ENCODE results near the gene ZNF519.
"Not testable (repeated sequence)": the region's sequence is repeated elsewhere in the genome, so short reads cannot be mapped to it uniquely, and the experiment has no call there.

ZNF519 gene

DNA sequence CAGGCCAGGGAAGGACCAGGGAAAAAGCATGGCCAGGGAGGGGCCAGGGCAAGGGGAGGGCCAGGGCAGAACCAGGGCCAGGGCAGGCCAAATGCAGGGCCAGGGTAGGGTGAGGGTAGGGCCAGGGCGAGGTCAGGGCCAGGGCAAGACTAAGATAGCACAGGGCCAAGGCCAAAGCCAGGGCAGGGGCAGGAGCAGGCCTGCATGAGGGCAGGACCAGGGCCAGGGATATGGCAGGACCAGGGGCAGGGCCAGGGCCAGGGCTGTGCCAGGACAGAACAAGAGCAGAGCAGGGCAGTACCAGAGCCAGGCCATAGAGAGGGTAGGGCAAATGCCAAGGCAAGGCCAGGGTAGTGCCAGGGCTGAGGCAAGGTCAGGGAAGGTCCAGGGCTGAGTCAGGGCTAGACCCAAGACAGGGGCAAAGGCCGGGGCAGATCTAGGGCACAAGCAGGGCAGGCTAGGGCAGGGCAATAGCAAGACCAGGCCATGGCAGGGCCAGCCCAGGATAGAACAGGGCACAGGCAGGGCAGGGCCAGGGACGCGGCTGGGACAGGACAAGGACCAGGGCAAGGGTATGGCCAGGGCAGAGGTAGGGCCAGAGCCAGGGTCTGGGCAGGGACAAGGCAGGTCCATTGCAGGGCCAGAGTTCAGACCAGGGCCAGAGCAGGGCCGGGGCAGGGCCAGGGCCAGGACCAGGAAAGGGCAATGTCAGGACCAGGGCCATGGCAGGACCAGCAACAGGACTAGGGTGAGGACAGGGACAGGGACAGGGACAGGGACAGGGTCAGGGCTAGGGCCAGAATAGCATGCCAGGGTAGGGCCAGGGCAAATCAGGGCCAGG is 39.3 kb upstream of the ZNF519 start:
- H3K4me1 ChIP-seq (ENCODE audit: insufficient read depth, low read length); H3K9me3 ChIP-seq (ENCODE audit: low read length); H3K36me3 ChIP-seq (ENCODE audit: insufficient read depth, low read length); H3K9ac ChIP-seq (ENCODE audit: low read length); H3K27me3 ChIP-seq (ENCODE audit: control insufficient read depth in 1 of 2, insufficient read depth in 2 of 2, low read length in 2 of 2); H3K4me3 ChIP-seq (ENCODE audit: low read depth in 1 of 2, low read length in 2 of 2); H3K27ac ChIP-seq (ENCODE audit: low read depth, low read length): not testable (repeated sequence)

DNA sequence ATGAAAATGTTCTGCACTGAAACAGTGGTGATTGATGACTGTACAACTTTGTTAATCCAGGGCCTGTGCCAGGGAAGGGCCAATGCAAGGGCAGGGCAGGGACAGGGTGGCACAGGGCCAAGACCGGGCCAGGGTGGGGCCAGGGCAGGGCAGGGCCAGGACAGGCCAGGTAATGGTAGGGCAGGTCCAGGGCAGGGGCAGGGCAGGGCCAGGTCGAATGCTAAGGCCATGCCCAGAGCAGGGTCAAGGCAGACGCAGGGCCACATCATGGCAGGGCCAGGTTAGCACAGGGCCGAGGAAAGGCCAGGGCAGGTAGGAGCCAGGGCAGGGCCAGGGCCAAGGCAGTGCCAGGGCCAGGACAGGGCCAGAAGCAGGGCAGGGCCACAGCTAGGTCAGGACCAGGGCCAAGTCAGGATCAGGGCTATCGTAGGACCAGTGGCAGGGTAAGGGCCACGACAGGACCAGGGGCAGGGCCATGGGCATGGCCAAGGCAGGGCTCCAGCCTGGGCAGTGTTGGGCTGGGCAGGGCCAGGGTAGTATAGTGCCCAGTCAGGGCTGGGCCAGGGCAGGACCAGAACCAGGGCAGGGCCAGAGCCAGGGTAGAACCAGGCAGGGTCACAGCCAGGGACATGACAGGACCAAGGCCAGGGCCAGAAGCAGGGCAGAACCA is 38.3 kb upstream of the ZNF519 start:
- not testable (repeated sequence) for H3K4me1 ChIP-seq (ENCODE audit: insufficient read depth, low read length); H3K4me3 ChIP-seq (ENCODE audit: low read depth in 1 of 2, low read length in 2 of 2); H3K36me3 ChIP-seq (ENCODE audit: insufficient read depth, low read length); H3K27me3 ChIP-seq (ENCODE audit: control insufficient read depth in 1 of 2, insufficient read depth in 2 of 2, low read length in 2 of 2); H3K27ac ChIP-seq (ENCODE audit: low read depth, low read length); H3K9ac ChIP-seq (ENCODE audit: low read length); H3K9me3 ChIP-seq (ENCODE audit: low read length)

DNA sequence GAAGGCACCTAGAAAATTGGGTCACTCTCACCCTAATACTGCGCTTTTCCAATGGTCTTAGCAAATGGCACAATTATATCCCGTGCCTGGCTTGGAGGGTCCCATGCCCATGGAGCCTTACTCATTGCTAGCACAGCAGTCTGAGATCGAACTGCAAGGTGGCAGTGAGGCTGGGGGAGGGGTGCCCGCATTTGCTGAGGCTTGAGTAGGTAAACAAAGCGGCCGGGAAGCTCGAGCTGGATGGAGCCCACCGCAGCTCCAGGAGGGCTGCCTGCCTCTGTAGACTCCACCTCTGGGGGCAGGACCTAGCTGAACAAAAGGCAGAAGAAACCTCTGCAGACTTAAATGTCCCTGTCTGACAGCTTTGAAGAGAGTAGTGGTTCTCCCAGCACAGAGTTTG is 30.7 kb upstream of the ZNF519 start:
- not testable (repeated sequence) for H3K9me3 ChIP-seq (ENCODE audit: low read length); H3K27me3 ChIP-seq (ENCODE audit: control insufficient read depth in 1 of 2, insufficient read depth in 2 of 2, low read length in 2 of 2); H3K27ac ChIP-seq (ENCODE audit: low read depth, low read length); H3K4me1 ChIP-seq (ENCODE audit: insufficient read depth, low read length); H3K4me3 ChIP-seq (ENCODE audit: low read depth in 1 of 2, low read length in 2 of 2); H3K9ac ChIP-seq (ENCODE audit: low read length); H3K36me3 ChIP-seq (ENCODE audit: insufficient read depth, low read length)

DNA sequence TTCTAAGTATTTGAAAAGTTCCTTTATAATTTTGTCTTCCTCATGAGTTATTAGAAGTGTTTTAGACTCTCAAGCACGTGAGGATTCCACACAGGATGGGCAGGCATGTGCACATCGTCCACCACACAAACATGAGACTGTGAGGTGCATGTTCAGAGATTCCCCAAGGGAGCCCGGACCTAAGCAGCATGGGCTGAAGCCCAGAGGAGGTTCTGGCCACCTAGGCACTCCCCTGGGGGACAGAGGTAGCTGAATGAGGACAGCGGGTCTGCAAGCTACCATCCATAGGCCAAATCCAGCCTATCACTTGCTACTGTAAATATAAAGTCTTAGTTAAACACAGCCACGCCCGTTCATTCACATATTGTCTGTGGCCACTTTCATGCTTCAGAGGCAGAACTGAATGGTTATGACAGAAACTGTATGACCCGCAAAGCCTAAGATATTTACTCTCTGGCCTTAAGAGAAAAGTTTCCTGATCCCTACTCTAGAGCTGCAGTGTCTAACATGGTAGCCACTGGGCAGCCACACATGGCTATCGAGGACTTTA is 19.4 kb upstream of the ZNF519 start:
- not testable (repeated sequence) for H3K27ac ChIP-seq (ENCODE audit: low read depth, low read length); H3K9ac ChIP-seq (ENCODE audit: low read length); H3K4me3 ChIP-seq (ENCODE audit: low read depth in 1 of 2, low read length in 2 of 2); H3K4me1 ChIP-seq (ENCODE audit: insufficient read depth, low read length); H3K27me3 ChIP-seq (ENCODE audit: control insufficient read depth in 1 of 2, insufficient read depth in 2 of 2, low read length in 2 of 2); H3K9me3 ChIP-seq (ENCODE audit: low read length); H3K36me3 ChIP-seq (ENCODE audit: insufficient read depth, low read length)

GRCh38 chr18:14150766-14151165 is 18.5 kb upstream of the ZNF519 start:
- H3K4me1 ChIP-seq (ENCODE audit: insufficient read depth, low read length); H3K27me3 ChIP-seq (ENCODE audit: control insufficient read depth in 1 of 2, insufficient read depth in 2 of 2, low read length in 2 of 2); H3K9me3 ChIP-seq (ENCODE audit: low read length); H3K27ac ChIP-seq (ENCODE audit: low read depth, low read length); H3K36me3 ChIP-seq (ENCODE audit: insufficient read depth, low read length); H3K9ac ChIP-seq (ENCODE audit: low read length); H3K4me3 ChIP-seq (ENCODE audit: low read depth in 1 of 2, low read length in 2 of 2): not testable (repeated sequence)

- not testable (repeated sequence) for H3K4me3 ChIP-seq (ENCODE audit: low read depth in 1 of 2, low read length in 2 of 2); H3K27me3 ChIP-seq (ENCODE audit: control insufficient read depth in 1 of 2, insufficient read depth in 2 of 2, low read length in 2 of 2); H3K36me3 ChIP-seq (ENCODE audit: insufficient read depth, low read length); H3K4me1 ChIP-seq (ENCODE audit: insufficient read depth, low read length); H3K27ac ChIP-seq (ENCODE audit: low read depth, low read length); H3K9me3 ChIP-seq (ENCODE audit: low read length); H3K9ac ChIP-seq (ENCODE audit: low read length)
Measured at GRCh38 chr18:14149916-14150420, 17.7 kb upstream of the ZNF519 start.

- not testable (repeated sequence) for H3K27me3 ChIP-seq (ENCODE audit: control insufficient read depth in 1 of 2, insufficient read depth in 2 of 2, low read length in 2 of 2); H3K4me3 ChIP-seq (ENCODE audit: low read depth in 1 of 2, low read length in 2 of 2); H3K36me3 ChIP-seq (ENCODE audit: insufficient read depth, low read length); H3K9ac ChIP-seq (ENCODE audit: low read length); H3K27ac ChIP-seq (ENCODE audit: low read depth, low read length); H3K9me3 ChIP-seq (ENCODE audit: low read length); H3K4me1 ChIP-seq (ENCODE audit: insufficient read depth, low read length)
Measured at GRCh38 chr18:14149121-14149850, 17.1 kb upstream of the ZNF519 start.

GRCh38 chr18:14147935-14148865 is 16.0 kb upstream of the ZNF519 start:
- not testable (repeated sequence) for H3K27me3 ChIP-seq (ENCODE audit: control insufficient read depth in 1 of 2, insufficient read depth in 2 of 2, low read length in 2 of 2); H3K9ac ChIP-seq (ENCODE audit: low read length); H3K27ac ChIP-seq (ENCODE audit: low read depth, low read length); H3K36me3 ChIP-seq (ENCODE audit: insufficient read depth, low read length); H3K4me1 ChIP-seq (ENCODE audit: insufficient read depth, low read length); H3K9me3 ChIP-seq (ENCODE audit: low read length); H3K4me3 ChIP-seq (ENCODE audit: low read depth in 1 of 2, low read length in 2 of 2)

DNA sequence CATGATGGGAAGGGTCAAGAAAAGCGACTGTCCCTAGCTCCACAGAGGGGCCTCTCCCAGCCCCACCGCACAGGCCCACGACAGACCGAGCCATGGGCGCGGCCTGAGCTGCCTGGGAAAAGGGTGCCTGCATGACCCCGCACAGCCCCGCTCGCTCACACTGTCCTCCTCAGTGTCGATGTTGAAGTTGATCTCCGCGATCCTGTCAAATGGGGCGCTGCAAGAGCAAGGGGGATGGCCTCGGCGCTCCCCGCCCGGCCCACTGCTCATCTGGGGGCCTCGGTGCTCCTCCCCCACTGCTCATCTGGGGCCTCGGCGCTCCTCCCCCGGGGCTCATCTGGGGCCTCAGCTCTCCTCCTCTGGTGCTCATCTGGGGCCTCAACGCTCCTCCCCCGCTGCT is 14.5 kb upstream of the ZNF519 start:
- not testable (repeated sequence) for H3K9ac ChIP-seq (ENCODE audit: low read length); H3K36me3 ChIP-seq (ENCODE audit: insufficient read depth, low read length); H3K4me1 ChIP-seq (ENCODE audit: insufficient read depth, low read length); H3K4me3 ChIP-seq (ENCODE audit: low read depth in 1 of 2, low read length in 2 of 2); H3K27me3 ChIP-seq (ENCODE audit: control insufficient read depth in 1 of 2, insufficient read depth in 2 of 2, low read length in 2 of 2); H3K9me3 ChIP-seq (ENCODE audit: low read length); H3K27ac ChIP-seq (ENCODE audit: low read depth, low read length)

- H3K9ac ChIP-seq (ENCODE audit: low read length); H3K27me3 ChIP-seq (ENCODE audit: control insufficient read depth in 1 of 2, insufficient read depth in 2 of 2, low read length in 2 of 2); H3K36me3 ChIP-seq (ENCODE audit: insufficient read depth, low read length); H3K4me3 ChIP-seq (ENCODE audit: low read depth in 1 of 2, low read length in 2 of 2); H3K4me1 ChIP-seq (ENCODE audit: insufficient read depth, low read length); H3K9me3 ChIP-seq (ENCODE audit: low read length); H3K27ac ChIP-seq (ENCODE audit: low read depth, low read length): not testable (repeated sequence)
Measured at GRCh38 chr18:14145581-14146338, 13.5 kb upstream of the ZNF519 start.
